CD14-positive monocyte (primary cell): ENCODE measurements around the gene FRMD4A. TPM values are rescaled to one million over a fixed set of nuclear protein-coding genes. Genes with fewer than 3 reads are reported as not detected.

Source experiments
- DNase-seq, 3 donors: peaks; one replicate each; pipeline ENCODE4 v3.0.0-alpha.2; 2011 to 2022
- H2AFZ ChIP-seq: 2 replicates; pipeline ENCODE4 v1.6.0; 2012; ENCODE audit warnings: mild to moderate bottlenecking, low read depth, low read length, inconsistent platforms; ENCODE audit not compliant: insufficient read depth, poor library complexity, severe bottlenecking
- H3K27ac ChIP-seq, 2 donors: 1 replicate in 1 of 2; 2 replicates in 1 of 2; pipeline ENCODE4 v1.5.1; 2012 to 2013; ENCODE audit warnings: low read length in 2 of 2, control low read depth in 1 of 2, inconsistent platforms in 1 of 2, low read depth in 1 of 2, mild to moderate bottlenecking in 1 of 2
- H3K27me3 ChIP-seq, 2 donors: one replicate each; pipeline versions ENCODE4 v1.6.0 to v1.6.1; 2011 to 2013; ENCODE audit warnings: low read length in 2 of 2; ENCODE audit not compliant: control insufficient read depth in 2 of 2, insufficient read depth in 2 of 2
- H3K36me3 ChIP-seq, 2 donors: replicated peaks in 1 of 2; 1 replicate in 1 of 2; 2 replicates in 1 of 2; pipeline versions ENCODE4 v1.5.1 to v1.6.1; 2012 to 2013; ENCODE audit warnings: low read length in 2 of 2, control low read depth in 1 of 2, inconsistent platforms in 1 of 2, mild to moderate bottlenecking in 1 of 2; ENCODE audit not compliant: insufficient read depth in 2 of 2, control insufficient read depth in 1 of 2
- H3K4me1 ChIP-seq, 2 donors: 1 replicate in 1 of 2; 2 replicates in 1 of 2; pipeline versions ENCODE4 v1.5.1 to v1.6.1; 2012 to 2013; ENCODE audit warnings: low read length in 2 of 2, control low read depth in 1 of 2, inconsistent platforms in 1 of 2, mild to moderate bottlenecking in 1 of 2, moderate library complexity in 1 of 2; ENCODE audit not compliant: insufficient read depth in 2 of 2, control insufficient read depth in 1 of 2
- H3K4me2 ChIP-seq: replicated peaks from 2 replicates; pipeline ENCODE3; 2012; ENCODE audit warnings: low read length, moderate library complexity, mild to moderate bottlenecking; ENCODE audit not compliant: poor library complexity, severe bottlenecking; ENCODE audit errors: extremely low read depth
- H3K4me3 ChIP-seq, 3 experiments: fragments of 200-600 bp in 1 of 3; sonication (generic) in 1 of 3; replicated peaks in 1 of 3; 1 replicate in 2 of 3; 2 replicates in 1 of 3; pipeline ENCODE4 v1.5.1; 2011 to 2013; ENCODE audit warnings: low read length in 3 of 3, mild to moderate bottlenecking in 3 of 3, control low read depth in 2 of 3, low read depth in 2 of 3, inconsistent platforms in 1 of 3, moderate library complexity in 1 of 3
- H3K79me2 ChIP-seq: 2 replicates; pipeline ENCODE4 v1.6.0; 2012; ENCODE audit warnings: mild to moderate bottlenecking, control low read depth, inconsistent platforms, low read length, moderate library complexity; ENCODE audit not compliant: insufficient read depth
- H3K9ac ChIP-seq: 2 replicates; pipeline ENCODE4 v1.6.0; 2017; ENCODE audit warnings: low read length, mild to moderate bottlenecking; ENCODE audit not compliant: insufficient read depth, poor library complexity, severe bottlenecking
- H3K9me3 ChIP-seq, 2 donors: replicated peaks in 1 of 2; 1 replicate in 1 of 2; 2 replicates in 1 of 2; pipeline versions ENCODE4 v1.5.1 to v1.6.1; 2012 to 2013; ENCODE audit warnings: low read length in 2 of 2, control low read depth in 1 of 2; ENCODE audit not compliant: control insufficient read depth in 1 of 2, insufficient read depth in 1 of 2
- H4K20me1 ChIP-seq: 2 replicates; pipeline ENCODE4 v1.6.0; 2012; ENCODE audit warnings: mild to moderate bottlenecking, low read length, control low read depth, moderate library complexity; ENCODE audit not compliant: insufficient read depth
- H3K27ac Mint-ChIP-seq, 7 donors: one replicate each; pipeline ENCODE4 v1.8.0; 2020; ENCODE audit warnings: mild to moderate bottlenecking in 7 of 7, mixed read lengths in 7 of 7, moderate library complexity in 6 of 7, inconsistent platforms in 2 of 7
- H3K27me3 Mint-ChIP-seq, 3 donors: one replicate each; pipeline ENCODE4 v1.8.0; 2021 to 2022; ENCODE audit warnings: low read depth in 3 of 3, mild to moderate bottlenecking in 3 of 3, mixed read lengths in 3 of 3, moderate library complexity in 3 of 3, inconsistent platforms in 1 of 3
- H3K36me3 Mint-ChIP-seq, 2 donors: one replicate each; pipeline ENCODE4 v1.8.0; 2020; ENCODE audit warnings: mixed read lengths in 2 of 2, inconsistent platforms in 1 of 2, mild to moderate bottlenecking in 1 of 2
- H3K4me1 Mint-ChIP-seq: one replicate; pipeline ENCODE4 v1.8.0; 2020; ENCODE audit warnings: mild to moderate bottlenecking, mixed read lengths
- H3K4me3 Mint-ChIP-seq, 2 donors: one replicate each; pipeline ENCODE4 v1.8.0; 2020; ENCODE audit warnings: mild to moderate bottlenecking in 2 of 2, mixed read lengths in 2 of 2, moderate library complexity in 1 of 2
- H3K9me3 Mint-ChIP-seq, 7 donors: one replicate each; pipeline ENCODE4 v1.8.0; 2020 to 2022; ENCODE audit warnings: mixed read lengths in 7 of 7, mild to moderate bottlenecking in 6 of 7, moderate library complexity in 6 of 7, inconsistent platforms in 2 of 7
- CTCF ChIP-seq: fragments of 200-600 bp; IDR thresholded peaks from one replicate; pipeline ENCODE4 v1.8.0; 2022; ENCODE audit warnings: antibody characterized with exemption, mild to moderate bottlenecking
- WGBS: methylation state at CpG from one replicate; pipeline ENCODE4 v1.1.5; 2013; ENCODE audit warnings: missing lambda C conversion rate; ENCODE audit not compliant: insufficient coverage; 5-methylcytosine and 5-hydroxymethylcytosine counted together
- intact Hi-C, 2 donors: fragments of 100-400 bp; cut with micrococcal nuclease; formaldehyde crosslinking; loops; one replicate each; pipeline versions ENCODE4 v1.15.0 to v1.15.1; 2023
- polyA plus RNA-seq, 3 donors: library from polyadenylated mRNA; depleted of rRNA in 1 of 3; unstranded in 2 of 3; stranded (reverse) in 1 of 3; fragments of 300-500 nt in 2 of 3; fragments of >200 nt in 1 of 3; fragmentation: Illumina TruSeq in 2 of 3; gene quantifications; 1 replicate in 2 of 3; 2 replicates in 1 of 3; pipeline ENCODE4 v1.2.3, GENCODE V29; 2012 to 2021

Gene FRMD4A
- polyA plus RNA-seq, 3 donors, result 0.12 TPM; not detected in 2

GRCh38 chr10:13632440-13632839, 698.3 kb downstream of the FRMD4A start:
- peaks cover 21 to 63% of the 10 kb centered on the region in 2 donors for H3K36me3 ChIP-seq
- H3K36me3 Mint-ChIP-seq, result peaks cover 63 to 69% of the 10 kb centered on the region in 2 donors

GRCh38 chr10:13631594-13631993, 699.1 kb downstream of the FRMD4A start:
- Histone ChIP-seq H3K27me3 (no peaks in the 10 kb centered on the region), H3K4me3 (no peak overlapping the region), H3K4me1 (peaks cover 18 to 22% of the 10 kb centered on the region in 2 donors), H3K9me3 (no peaks in the 10 kb centered on the region), H3K27ac (peak overlapping the region in 1 of 2 donors; percentile 16), H3K4me2 (no peak overlapping the region), H2AFZ (no peak overlapping the region), H3K79me2 (no peaks in the 10 kb centered on the region), H3K36me3 (peaks cover 23 to 68% of the 10 kb centered on the region in 2 donors), H4K20me1 (no peaks in the 10 kb centered on the region), H3K9ac (no peak overlapping the region)
- Mint-ChIP-seq H3K27ac (peak overlapping the region in 5 of 7 donors; percentile 11 to 64 (median 44)), H3K4me3 (no peak overlapping the region), H3K9me3 (no peaks in the 10 kb centered on the region), H3K36me3 (peaks cover 61 to 68% of the 10 kb centered on the region in 2 donors), H3K27me3 (no peaks in the 10 kb centered on the region), H3K4me1 (peaks cover 27% of the 10 kb centered on the region)
- intact Hi-C loops, result no loop called here
- WGBS, result 34% methylated on average over 4 of the region's 6 CpGs
- no peak for DNase-seq
- TF ChIP-seq CTCF, result no peak

More at GRCh38 chr10:13632440-13632839, 698.3 kb downstream of the FRMD4A start:
- Mint-ChIP-seq H3K27ac (no peak overlapping the region), H3K27me3 (no peaks in the 10 kb centered on the region), H3K4me1 (peaks cover 27% of the 10 kb centered on the region), H3K4me3 (no peak overlapping the region), H3K9me3 (no peaks in the 10 kb centered on the region)
- WGBS, result no CpG with 5 or more reads among the region's 3 CpGs
- no peak for DNase-seq
- Histone ChIP-seq H3K4me3 (no peak overlapping the region), H3K9ac (no peak overlapping the region), H3K79me2 (no peaks in the 10 kb centered on the region), H3K9me3 (no peaks in the 10 kb centered on the region), H3K27ac (no peak overlapping the region), H3K4me1 (peaks cover 18 to 22% of the 10 kb centered on the region in 2 donors), H4K20me1 (no peaks in the 10 kb centered on the region), H3K4me2 (no peak overlapping the region), H3K27me3 (no peaks in the 10 kb centered on the region), H2AFZ (no peak overlapping the region)
- intact Hi-C loops, result no loop called here
- TF ChIP-seq CTCF, result no peak
